OCI-LY3 (cell line): ENCODE measurements around the gene RPAP3.

ENCODE experiments used
- H2AFZ ChIP-seq: fragments of 200-600, 300-600 bp; shearing (Covaris generic); 2 replicates; pipeline ENCODE4 v1.6.0; 2014; ENCODE audit warnings: antibody characterized with exemption, low read depth, low read length
- H3K27ac ChIP-seq: fragments of 200-600, 300-600 bp; sonication (generic); 2 replicates; pipeline ENCODE4 v1.5.1; 2014; ENCODE audit warnings: mild to moderate bottlenecking, low read length, moderate library complexity, mixed read lengths
- H3K27me3 ChIP-seq: fragments of 200-600, 300-600 bp; sonication (generic); 2 replicates; pipeline ENCODE4 v1.6.1; 2014; ENCODE audit warnings: low read depth, low read length, mixed read lengths
- H3K36me3 ChIP-seq: fragments of 200-600, 300-600 bp; sonication (generic); replicated peaks from 2 replicates; pipeline ENCODE3; 2014; ENCODE audit warnings: low read depth, low read length, mixed read lengths
- H3K4me1 ChIP-seq: fragments of 300-600, 200-600 bp; sonication (generic); 2 replicates; pipeline ENCODE4 v1.6.1; 2014; ENCODE audit warnings: low read length, mixed read lengths
- H3K4me2 ChIP-seq: fragments of 200-600, 300-600 bp; sonication (generic); 2 replicates; pipeline ENCODE4 v1.6.1; 2014; ENCODE audit warnings: low read length, mixed read lengths
- H3K4me3 ChIP-seq: fragments of 300-600, 200-600 bp; sonication (generic); 2 replicates; pipeline ENCODE4 v1.5.1; 2014; ENCODE audit warnings: antibody characterized with exemption, mild to moderate bottlenecking, low read length, moderate library complexity
- H3K79me2 ChIP-seq: fragments of 300-600, 200-600 bp; shearing (Covaris generic); 2 replicates; pipeline ENCODE4 v1.6.1; 2014; ENCODE audit warnings: mild to moderate bottlenecking, low read length, mixed read lengths
- H3K9ac ChIP-seq: fragments of 300-600, 200-600 bp; shearing (Covaris generic); 2 replicates; pipeline ENCODE4 v1.6.0; 2014; ENCODE audit warnings: mild to moderate bottlenecking, low read length, moderate library complexity
- H3K9me3 ChIP-seq: fragments of 200-600, 300-600 bp; shearing (Covaris generic); 2 replicates; pipeline ENCODE4 v1.6.1; 2014; ENCODE audit warnings: low read length, mixed read lengths; ENCODE audit not compliant: insufficient read depth
- H4K20me1 ChIP-seq: fragments of 200-600, 300-600 bp; sonication (generic); 2 replicates; pipeline ENCODE4 v1.6.1; 2016; ENCODE audit warnings: low read length, mixed read lengths; ENCODE audit not compliant: insufficient read depth
- EZH2phosphoT487 ChIP-seq: fragments of 200-600 bp; shearing (Covaris generic); IDR thresholded peaks from 2 replicates; pipeline ENCODE4 v1.6.1; 2018; ENCODE audit warnings: antibody characterized with exemption, mixed run types, low read depth
- TF ChIP-seq, protein P1 (sequence below): fragments of 200-600, 300-600 bp; sonication (generic); IDR thresholded peaks from 2 replicates; pipeline ENCODE4 v1.5.1; 2014; ENCODE audit warnings: antibody characterized with exemption, low read length, low read depth

The RPAP3 gene

GRCh38 chr12:47614521-47614920 is 91.3 kb downstream of the RPAP3 start:
- Histone ChIP-seq H3K9ac (no peak overlapping the region), H3K9me3 (peaks cover 14% of the 10 kb centered on the region), H4K20me1 (no peaks in the 10 kb centered on the region), H3K36me3 (peaks cover 50% of the 10 kb centered on the region), H3K27ac (no peak overlapping the region), H3K4me1 (peaks cover 6% of the 10 kb centered on the region), H3K4me3 (no peak overlapping the region), H2AFZ (no peak overlapping the region), H3K27me3 (no peaks in the 10 kb centered on the region), H3K4me2 (no peak overlapping the region), H3K79me2 (no peaks in the 10 kb centered on the region)
- TF ChIP-seq EZH2phosphoT487, result no peak
- TF ChIP-seq, protein P1, sequence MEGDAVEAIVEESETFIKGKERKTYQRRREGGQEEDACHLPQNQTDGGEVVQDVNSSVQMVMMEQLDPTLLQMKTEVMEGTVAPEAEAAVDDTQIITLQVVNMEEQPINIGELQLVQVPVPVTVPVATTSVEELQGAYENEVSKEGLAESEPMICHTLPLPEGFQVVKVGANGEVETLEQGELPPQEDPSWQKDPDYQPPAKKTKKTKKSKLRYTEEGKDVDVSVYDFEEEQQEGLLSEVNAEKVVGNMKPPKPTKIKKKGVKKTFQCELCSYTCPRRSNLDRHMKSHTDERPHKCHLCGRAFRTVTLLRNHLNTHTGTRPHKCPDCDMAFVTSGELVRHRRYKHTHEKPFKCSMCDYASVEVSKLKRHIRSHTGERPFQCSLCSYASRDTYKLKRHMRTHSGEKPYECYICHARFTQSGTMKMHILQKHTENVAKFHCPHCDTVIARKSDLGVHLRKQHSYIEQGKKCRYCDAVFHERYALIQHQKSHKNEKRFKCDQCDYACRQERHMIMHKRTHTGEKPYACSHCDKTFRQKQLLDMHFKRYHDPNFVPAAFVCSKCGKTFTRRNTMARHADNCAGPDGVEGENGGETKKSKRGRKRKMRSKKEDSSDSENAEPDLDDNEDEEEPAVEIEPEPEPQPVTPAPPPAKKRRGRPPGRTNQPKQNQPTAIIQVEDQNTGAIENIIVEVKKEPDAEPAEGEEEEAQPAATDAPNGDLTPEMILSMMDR, result no peak

DNA sequence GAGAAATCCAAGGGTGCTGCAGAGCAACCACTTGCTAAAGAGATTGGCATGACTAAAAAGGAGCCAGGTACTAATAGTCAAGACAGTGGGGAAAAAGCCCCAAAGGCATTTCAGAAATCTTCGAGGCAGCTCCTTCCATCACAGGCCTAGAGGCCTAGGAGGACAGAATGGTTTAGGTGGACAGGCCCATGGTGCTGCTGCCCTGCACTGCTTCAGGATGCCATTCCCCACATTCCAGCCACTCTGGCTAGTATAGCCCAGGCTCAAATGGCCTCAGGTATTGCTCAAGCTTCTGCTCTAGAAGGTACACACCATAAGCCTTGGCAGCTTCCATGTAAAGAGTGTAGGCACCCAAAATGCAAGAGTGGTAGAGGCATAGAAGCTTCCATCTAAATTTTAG is 92.9 kb downstream of the RPAP3 start:
- Histone ChIP-seq H3K27ac (no peak overlapping the region), H3K4me3 (no peak overlapping the region), H3K9me3 (peaks cover 14% of the 10 kb centered on the region), H3K4me1 (peaks cover 18% of the 10 kb centered on the region), H3K9ac (no peak overlapping the region), H4K20me1 (no peaks in the 10 kb centered on the region), H3K4me2 (no peak overlapping the region), H3K27me3 (no peaks in the 10 kb centered on the region), H3K79me2 (no peaks in the 10 kb centered on the region), H2AFZ (no peak overlapping the region), H3K36me3 (peaks cover 43% of the 10 kb centered on the region)
- TF ChIP-seq, protein P1, result no peak
- TF ChIP-seq EZH2phosphoT487, result no peak

GRCh38 chr12:47611906-47612305 is 93.9 kb downstream of the RPAP3 start:
- no peaks in the 10 kb centered on the region for H3K27me3 ChIP-seq
- H3K9me3 ChIP-seq, result peaks cover 19% of the 10 kb centered on the region
- H3K36me3 ChIP-seq, result peaks cover 51% of the 10 kb centered on the region
- H2AFZ ChIP-seq, result no peak overlapping the region
- no peak overlapping the region for H3K27ac ChIP-seq
- H4K20me1 ChIP-seq, result no peaks in the 10 kb centered on the region
- no peak overlapping the region for H3K4me2 ChIP-seq
- no peaks in the 10 kb centered on the region for H3K79me2 ChIP-seq
- H3K4me1 ChIP-seq, result peaks cover 18% of the 10 kb centered on the region
- no peak for TF ChIP-seq EZH2phosphoT487
- TF ChIP-seq, protein P1, result no peak
- no peak overlapping the region for H3K4me3 ChIP-seq
- no peak overlapping the region for H3K9ac ChIP-seq
